ENCODE data around the gene FEV. TPM values are rescaled to one million over a fixed set of nuclear protein-coding genes. Genes with fewer than 3 reads are reported as not detected.

The FEV gene
- total RNA-seq, 3 donors from 2014 or later, result 0.63 to 2.7 (median 1.8) TPM

- DNase-seq (no peak), ATAC-seq (no peak)
- no peaks in the 10 kb centered on the region for H3K36me3 ChIP-seq (ENCODE audit: low read depth)
- intact Hi-C loops (cut with DNase I, micrococcal nuclease), result no loop called here
- no peak for TF ChIP-seq CTCF (IDR thresholded peaks at IDR 0.05)
- no peak overlapping the region for H3K4me3 ChIP-seq
- no peaks in the 10 kb centered on the region for H3K9me3 ChIP-seq
- H3K4me1 ChIP-seq (ENCODE audit: low read depth), result no peaks in the 10 kb centered on the region
Observed at GRCh38 chr2:219028996-219029828, 44.2 kb upstream of the FEV start.

GRCh38 chr2:219028141-219028540 lies 43.2 kb upstream of the FEV start:
- ATAC-seq (no peak), DNase-seq (no peak)
- no peak for TF ChIP-seq CTCF (IDR thresholded peaks at IDR 0.05)
- Histone ChIP-seq H3K9me3 (no peaks in the 10 kb centered on the region), H3K4me1 (ENCODE audit: low read depth) (no peaks in the 10 kb centered on the region), H3K4me3 (no peak overlapping the region), H3K36me3 (ENCODE audit: low read depth) (no peaks in the 10 kb centered on the region)
- intact Hi-C loops (cut with DNase I, micrococcal nuclease), result no loop called here

GRCh38 chr2:219027511-219028055 lies 42.6 kb upstream of the FEV start:
- Histone ChIP-seq H3K36me3 (ENCODE audit: low read depth) (no peaks in the 10 kb centered on the region), H3K9me3 (no peaks in the 10 kb centered on the region), H3K4me1 (ENCODE audit: low read depth) (no peaks in the 10 kb centered on the region), H3K4me3 (no peak overlapping the region)
- no peak for DNase-seq
- TF ChIP-seq CTCF (IDR thresholded peaks at IDR 0.05), result no peak
- no peak for ATAC-seq
- intact Hi-C loops (cut with DNase I, micrococcal nuclease), result no loop called here

GRCh38 chr2:219026946-219027345 lies 42.0 kb upstream of the FEV start:
- no peak for DNase-seq
- no peak for TF ChIP-seq CTCF (IDR thresholded peaks at IDR 0.05)
- Histone ChIP-seq H3K36me3 (ENCODE audit: low read depth) (no peaks in the 10 kb centered on the region), H3K9me3 (no peaks in the 10 kb centered on the region), H3K4me1 (ENCODE audit: low read depth) (no peaks in the 10 kb centered on the region), H3K4me3 (no peak overlapping the region)
- no peak for ATAC-seq
- intact Hi-C loops (cut with DNase I, micrococcal nuclease), result no loop called here

GRCh38 chr2:219025637-219026585 lies 40.9 kb upstream of the FEV start:
- DNase-seq, result no peak
- intact Hi-C loops (cut with DNase I, micrococcal nuclease), result no loop called here
- no peaks in the 10 kb centered on the region for H3K36me3 ChIP-seq (ENCODE audit: low read depth)
- TF ChIP-seq CTCF (IDR thresholded peaks at IDR 0.05), result no peak
- no peak for ATAC-seq
- no peaks in the 10 kb centered on the region for H3K9me3 ChIP-seq
- no peak overlapping the region for H3K4me3 ChIP-seq
- no peaks in the 10 kb centered on the region for H3K4me1 ChIP-seq (ENCODE audit: low read depth)
